ENCODE data around the gene SLC30A5. TPM values are rescaled to one million over a fixed set of nuclear protein-coding genes. Genes with fewer than 3 reads are reported as not detected.
"Not testable (repeated sequence)": the region's sequence is repeated elsewhere in the genome, so short reads cannot be mapped to it uniquely, and the experiment has no call there.

SLC30A5 gene
- total RNA-seq, 6 donors from 2014 or later = 23.3 to 61.4 (median 42.8) TPM

GRCh38 chr5:69136293-69136692 lies 42.5 kb downstream of the SLC30A5 start:
- 86 to 92% methylated on average over 3 of the region's 3 CpGs for WGBS, 2 donors
- ATAC-seq (ENCODE audit: low FRiP score in 2 of 2) (no peak), DNase-seq (no peak)
- Histone ChIP-seq H3K27me3 (no peaks in the 10 kb centered on the region), H3K36me3 (peaks cover 0 to 4% (median 3%) of the 10 kb centered on the region in 4 donors), H3K4me3 (no peak overlapping the region), H3K27ac (no peak overlapping the region), H3K4me1 (no peaks in the 10 kb centered on the region), H3K9me3 (peaks cover 0 to 5% (median 0%) of the 10 kb centered on the region in 4 donors)
- TF ChIP-seq CTCF (IDR thresholded peaks at IDR 0.05) (no peak), POLR2A (IDR thresholded peaks at IDR 0.05) (no peak), POLR2AphosphoS5 (IDR thresholded peaks at IDR 0.05) (no peak), EP300 (IDR thresholded peaks at IDR 0.05) (no peak)

DNA sequence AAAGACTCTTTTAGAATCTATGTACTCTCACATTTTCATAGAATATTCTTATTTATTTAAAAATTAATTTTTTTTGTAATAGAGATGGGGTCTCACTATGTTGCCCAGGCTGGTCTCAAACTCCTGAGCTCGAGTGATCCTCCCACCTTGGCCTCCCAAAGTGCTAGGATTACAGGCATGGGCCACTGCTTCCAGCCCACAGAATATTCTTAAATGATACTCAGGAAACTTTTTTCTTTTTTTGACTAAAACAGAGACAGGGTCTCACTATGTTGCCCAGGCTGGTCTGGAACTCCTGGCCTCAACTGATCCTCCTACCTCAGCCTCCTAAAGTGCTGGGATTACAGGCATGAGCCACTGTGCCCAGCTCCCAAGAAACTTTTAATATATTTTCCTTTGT lies 43.4 kb downstream of the SLC30A5 start:
- not testable (repeated sequence) for H3K27ac ChIP-seq; H3K4me1 ChIP-seq; DNase-seq; H3K9me3 ChIP-seq; ATAC-seq (ENCODE audit: low FRiP score in 2 of 2); H3K27me3 ChIP-seq; H3K4me3 ChIP-seq; H3K36me3 ChIP-seq
- 98 to 100% methylated on average over 1 of the region's 1 CpG for WGBS, 2 donors

DNA sequence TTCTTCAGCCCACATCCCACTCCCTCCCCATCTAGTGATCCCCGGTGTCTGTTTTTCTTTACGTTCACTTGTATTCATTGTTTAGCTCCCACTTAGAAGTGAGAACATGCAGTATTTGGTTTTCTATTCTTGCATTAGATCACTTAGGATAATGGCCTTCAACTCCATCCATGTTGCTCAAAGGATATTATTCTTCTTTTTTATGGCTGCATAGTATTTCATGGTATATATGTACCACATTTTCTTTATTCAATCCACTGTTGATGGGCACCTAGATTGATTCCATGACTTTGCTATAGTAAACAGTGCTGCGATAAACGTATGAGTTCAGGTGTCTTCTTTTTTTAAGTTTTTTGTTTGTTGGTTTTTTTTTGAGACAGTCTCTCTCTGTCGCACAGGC lies 44.0 kb downstream of the SLC30A5 start:
- ATAC-seq (ENCODE audit: low FRiP score in 2 of 2) = no peak
- no peak overlapping the region for H3K4me3 ChIP-seq
- peaks cover 0 to 5% (median 0%) of the 10 kb centered on the region in 4 donors for H3K9me3 ChIP-seq

DNA sequence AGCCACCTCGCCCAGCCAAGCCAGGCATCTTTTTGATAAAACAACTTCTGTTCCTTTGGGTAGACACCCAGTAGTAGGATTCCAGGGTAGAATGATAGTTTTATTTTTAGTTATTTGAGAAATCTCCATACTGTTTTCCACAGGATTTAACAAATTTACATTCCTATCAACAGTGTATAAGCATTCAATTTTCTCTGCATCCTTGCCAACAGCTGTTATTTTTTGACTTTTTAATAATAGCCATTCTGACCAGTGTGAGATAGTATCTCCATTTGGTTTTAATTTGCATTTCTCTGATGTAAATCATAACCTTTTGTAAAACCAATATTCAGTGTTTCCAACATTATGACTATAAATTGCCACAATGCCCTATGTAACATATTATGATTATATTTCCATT lies 45.0 kb downstream of the SLC30A5 start:
- DNase-seq = no peak
- no peak for ATAC-seq (ENCODE audit: low FRiP score in 2 of 2)
- Histone ChIP-seq H3K9me3 (peaks cover 0 to 5% (median 0%) of the 10 kb centered on the region in 4 donors), H3K27me3 (no peaks in the 10 kb centered on the region), H3K4me1 (no peaks in the 10 kb centered on the region), H3K36me3 (peaks cover 0 to 3% (median 0%) of the 10 kb centered on the region in 4 donors), H3K27ac (no peak overlapping the region), H3K4me3 (no peak overlapping the region)
- TF ChIP-seq CTCF (IDR thresholded peaks at IDR 0.05) (no peak), EP300 (IDR thresholded peaks at IDR 0.05) (no peak), POLR2A (IDR thresholded peaks at IDR 0.05) (no peak), POLR2AphosphoS5 (IDR thresholded peaks at IDR 0.05) (no peak)
- 100% methylated on average over 1 of the region's 1 CpG for WGBS, 2 donors

More for the DNA sequence above, 44.0 kb downstream of the SLC30A5 start:
- no peak for TF ChIP-seq POLR2AphosphoS5 (IDR thresholded peaks at IDR 0.05)
- TF ChIP-seq POLR2A (IDR thresholded peaks at IDR 0.05) = no peak
- no peak for TF ChIP-seq CTCF (IDR thresholded peaks at IDR 0.05)
- no peak for TF ChIP-seq EP300 (IDR thresholded peaks at IDR 0.05)
- Histone ChIP-seq H3K4me1 (no peaks in the 10 kb centered on the region), H3K36me3 (peaks cover 0 to 4% (median 1%) of the 10 kb centered on the region in 4 donors), H3K27me3 (no peaks in the 10 kb centered on the region), H3K27ac (no peak overlapping the region)
- WGBS, 2 donors = 98% methylated on average over 5 of the region's 5 CpGs
- no peak for DNase-seq

GRCh38 chr5:69140239-69140638 lies 46.4 kb downstream of the SLC30A5 start:
- not testable (repeated sequence) for DNase-seq; H3K9me3 ChIP-seq; H3K27me3 ChIP-seq; H3K4me3 ChIP-seq; H3K4me1 ChIP-seq; H3K27ac ChIP-seq; ATAC-seq (ENCODE audit: low FRiP score in 2 of 2); H3K36me3 ChIP-seq
- 94 to 98% methylated on average over 4 of the region's 4 CpGs for WGBS, 2 donors

DNA sequence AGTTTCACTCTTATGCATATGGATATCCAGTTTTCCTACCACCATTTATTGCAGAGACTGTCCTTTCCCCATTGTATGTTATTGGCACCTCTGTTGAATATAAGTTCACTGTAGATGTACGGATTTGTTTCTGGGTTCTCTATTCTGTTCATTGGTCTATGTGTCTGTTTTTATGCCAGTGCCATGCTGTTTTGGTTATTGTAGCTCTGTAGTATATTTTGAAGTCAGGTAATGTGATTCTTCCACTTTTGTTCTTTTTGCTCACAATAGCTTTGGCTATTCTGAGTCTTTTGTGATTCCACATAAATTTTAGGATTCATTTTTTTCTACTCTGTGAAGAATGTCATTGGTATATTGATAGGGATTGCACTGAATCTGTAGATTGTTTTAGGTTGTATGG lies 47.0 kb downstream of the SLC30A5 start:
- Histone ChIP-seq H3K27me3 (no peaks in the 10 kb centered on the region), H3K4me1 (no peaks in the 10 kb centered on the region), H3K9me3 (peaks cover 0 to 5% (median 0%) of the 10 kb centered on the region in 4 donors), H3K4me3 (no peak overlapping the region), H3K36me3 (no peaks in the 10 kb centered on the region), H3K27ac (no peak overlapping the region)
- WGBS, 2 donors = 79 to 89% methylated on average over 1 of the region's 1 CpG
- TF ChIP-seq POLR2AphosphoS5 (IDR thresholded peaks at IDR 0.05) (no peak), CTCF (IDR thresholded peaks at IDR 0.05) (no peak), POLR2A (IDR thresholded peaks at IDR 0.05) (no peak), EP300 (IDR thresholded peaks at IDR 0.05) (no peak)
- no peak for DNase-seq
- no peak for ATAC-seq (ENCODE audit: low FRiP score in 2 of 2)

GRCh38 chr5:69148576-69148975 lies 54.8 kb downstream of the SLC30A5 start:
- H3K27me3 ChIP-seq; ATAC-seq (ENCODE audit: low FRiP score in 2 of 2); H3K4me1 ChIP-seq; H3K9me3 ChIP-seq; H3K36me3 ChIP-seq; H3K4me3 ChIP-seq; H3K27ac ChIP-seq; DNase-seq: not testable (repeated sequence)
- WGBS, 2 donors = 89 to 96% methylated on average over 7 of the region's 7 CpGs
